Right lobe of liver (tissue), 4 donors: ENCODE measurements around the gene ZNF865.

Experiments used
- CTCF ChIP-seq, 4 donors: fragments of 200-600 bp in 3 of 4; fragments of 450-650 bp in 1 of 4; IDR thresholded peaks; one replicate each; pipeline versions ENCODE4 v1.5.1 to v1.8.0; 2016 to 2022; ENCODE audit warnings: antibody characterized with exemption in 4 of 4, mild to moderate bottlenecking in 2 of 4
- POLR2A ChIP-seq: fragments of 450-650 bp; IDR thresholded peaks from one replicate; pipeline ENCODE4 v1.6.1; 2017; ENCODE audit warnings: antibody characterized with exemption, mild to moderate bottlenecking
- donor health status: DM: no; HTN: no; CAD: no.
- donor health status: DM: no; HTN: no; CAD: no.
- donor health status: DM: no; HTN: yes; CAD: no.

GRCh38 chr19:55596304-55596703, 9.1 kb upstream of the ZNF865 start:
- TF ChIP-seq CTCF (IDR thresholded peaks at IDR 0.05) (no peak), POLR2A (no peak)
